ENCODE results near the gene ARL2.
A peak's percentile ranks its signal among the peaks of the same experiment; 100 is the strongest.

The ARL2 gene

DNA sequence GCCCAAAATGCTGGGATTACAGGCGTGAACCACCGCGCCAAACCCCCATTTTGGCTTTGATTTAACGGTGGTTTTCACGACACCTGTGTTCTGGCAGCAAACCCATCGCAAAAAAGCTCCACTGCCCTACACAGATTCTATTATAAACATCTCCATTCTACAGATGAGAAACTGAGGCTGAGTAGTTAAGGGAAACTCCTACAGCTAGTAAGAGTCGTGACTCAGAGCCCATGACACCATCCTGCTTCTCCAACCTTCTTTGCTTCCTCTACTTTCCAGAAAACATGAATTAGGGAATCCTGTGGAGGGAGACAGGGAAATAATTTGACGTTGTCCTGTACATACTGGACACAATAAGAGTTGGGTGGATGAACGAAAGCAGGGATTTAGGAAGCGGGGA is 12.8 kb downstream of the ARL2 start:
- Histone ChIP-seq H3K4me3 (ENCODE audit: low read length) (peak overlapping the region; percentile 77), H3K79me2 (ENCODE audit: control insufficient read depth, low read length) (peaks cover 6% of the 10 kb centered on the region; the same call in 1 of the 2 replicates), H3K4me1 (ENCODE audit: control insufficient read depth, low read length) (peaks cover 17% of the 10 kb centered on the region), H3K4me2 (ENCODE audit: low read length) (peak overlapping the region; percentile 72), H3K9me2 (replicated peaks; ENCODE audit: control insufficient read depth, low read length) (no peaks in the 10 kb centered on the region), H3K9me3 (ENCODE audit: control insufficient read depth, insufficient read depth, low read length) (no peaks in the 10 kb centered on the region), H3K27me3 (ENCODE audit: control insufficient read depth, low read length) (no peaks in the 10 kb centered on the region), H3K27ac (ENCODE audit: low read depth, low read length) (no peak overlapping the region), H4K20me1 (ENCODE audit: control insufficient read depth, insufficient read depth, low read depth, low read length) (no peaks in the 10 kb centered on the region), H3K36me3 (ENCODE audit: control insufficient read depth, low read length) (peaks cover 4% of the 10 kb centered on the region; the same call in 1 of the 2 replicates), H3F3A (ENCODE audit: control insufficient read depth, insufficient read depth) (no peaks in the 10 kb centered on the region; the same call in 1 of the 2 replicates)
- TF ChIP-seq, protein P1, sequence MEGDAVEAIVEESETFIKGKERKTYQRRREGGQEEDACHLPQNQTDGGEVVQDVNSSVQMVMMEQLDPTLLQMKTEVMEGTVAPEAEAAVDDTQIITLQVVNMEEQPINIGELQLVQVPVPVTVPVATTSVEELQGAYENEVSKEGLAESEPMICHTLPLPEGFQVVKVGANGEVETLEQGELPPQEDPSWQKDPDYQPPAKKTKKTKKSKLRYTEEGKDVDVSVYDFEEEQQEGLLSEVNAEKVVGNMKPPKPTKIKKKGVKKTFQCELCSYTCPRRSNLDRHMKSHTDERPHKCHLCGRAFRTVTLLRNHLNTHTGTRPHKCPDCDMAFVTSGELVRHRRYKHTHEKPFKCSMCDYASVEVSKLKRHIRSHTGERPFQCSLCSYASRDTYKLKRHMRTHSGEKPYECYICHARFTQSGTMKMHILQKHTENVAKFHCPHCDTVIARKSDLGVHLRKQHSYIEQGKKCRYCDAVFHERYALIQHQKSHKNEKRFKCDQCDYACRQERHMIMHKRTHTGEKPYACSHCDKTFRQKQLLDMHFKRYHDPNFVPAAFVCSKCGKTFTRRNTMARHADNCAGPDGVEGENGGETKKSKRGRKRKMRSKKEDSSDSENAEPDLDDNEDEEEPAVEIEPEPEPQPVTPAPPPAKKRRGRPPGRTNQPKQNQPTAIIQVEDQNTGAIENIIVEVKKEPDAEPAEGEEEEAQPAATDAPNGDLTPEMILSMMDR (IDR thresholded peaks at IDR 0.05; ENCODE audit: low read depth, low read length, poor library complexity, severe bottlenecking) = no peak
- TF ChIP-seq EZH2phosphoT487 (IDR thresholded peaks at IDR 0.05; ENCODE audit: borderline replicate concordance, low read length) = no peak

DNA sequence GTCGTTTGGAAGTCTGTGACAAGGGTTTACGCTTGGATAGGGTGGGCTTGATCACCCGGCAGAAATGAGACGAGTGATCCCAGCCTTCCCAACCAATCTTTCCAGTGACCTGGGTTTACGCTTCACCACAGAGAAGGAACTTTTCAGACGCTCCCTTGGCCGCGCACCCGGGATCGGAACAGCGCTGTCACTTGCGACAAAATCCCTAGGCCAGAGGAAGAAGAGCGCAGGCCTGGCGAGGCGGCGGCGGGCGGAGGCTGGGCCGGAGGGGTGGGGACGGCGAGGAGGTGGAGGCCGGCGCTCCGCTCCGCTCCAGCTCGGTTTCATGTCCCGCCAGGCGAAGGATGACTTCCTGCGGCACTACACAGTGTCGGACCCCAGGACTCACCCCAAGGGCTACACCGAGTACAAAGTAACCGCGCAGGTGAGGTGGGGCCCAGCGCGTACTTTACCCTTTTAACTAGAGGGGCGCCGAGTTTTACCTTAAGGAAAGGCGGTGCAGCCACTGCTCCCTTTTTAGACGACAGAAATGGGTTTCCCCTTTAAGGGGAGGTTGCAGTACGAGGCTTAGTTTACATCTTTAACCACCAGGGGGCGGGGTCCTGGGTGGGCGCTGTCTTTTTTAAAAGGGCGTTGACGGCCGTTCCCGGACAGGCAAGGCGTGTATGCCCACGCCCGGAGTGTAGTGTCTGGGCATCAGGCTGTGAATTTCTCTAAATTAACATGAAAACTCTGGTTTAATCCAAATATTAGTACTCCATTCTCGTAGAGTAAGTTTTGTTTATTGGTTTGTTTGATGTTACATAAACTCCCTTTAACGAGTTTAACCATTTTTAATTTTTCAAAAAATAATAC is 13.5 kb downstream of the ARL2 start, which contains the start of gene SNX15:
Gene SNX15, plus strand, starts transcription at position 227 of the 855 bp plus-strand sequence. Its CDS starts 99 bp downstream, at position 326.
- peaks cover 6% of the 10 kb centered on the region; the same call in 1 of the 2 replicates for H3K79me2 ChIP-seq (ENCODE audit: control insufficient read depth, low read length)
- no peaks in the 10 kb centered on the region for H3K27me3 ChIP-seq (ENCODE audit: control insufficient read depth, low read length)
- peak within 1 kb of the TSS; percentile 72 for H3K4me2 ChIP-seq (ENCODE audit: low read length)
- peaks cover 17% of the 10 kb centered on the region for H3K4me1 ChIP-seq (ENCODE audit: control insufficient read depth, low read length)
- no peaks in the 10 kb centered on the region for H4K20me1 ChIP-seq (ENCODE audit: control insufficient read depth, insufficient read depth, low read depth, low read length)
- H3K4me3 ChIP-seq (ENCODE audit: low read length) = peak within 1 kb of the TSS; percentile 77
- H3K9me3 ChIP-seq (ENCODE audit: control insufficient read depth, insufficient read depth, low read length) = no peaks in the 10 kb centered on the region
- H3K27ac ChIP-seq (ENCODE audit: low read depth, low read length) = peak within 1 kb of the TSS; percentile 72
- peaks cover 5% of the 10 kb centered on the region; the same call in 1 of the 2 replicates for H3K36me3 ChIP-seq (ENCODE audit: control insufficient read depth, low read length)
- no peaks in the 10 kb centered on the region for H3K9me2 ChIP-seq (replicated peaks; ENCODE audit: control insufficient read depth, low read length)
- TF ChIP-seq EZH2phosphoT487 (IDR thresholded peaks at IDR 0.05; ENCODE audit: borderline replicate concordance, low read length) = no peak
- TF ChIP-seq, protein P1 (IDR thresholded peaks at IDR 0.05; ENCODE audit: low read depth, low read length, poor library complexity, severe bottlenecking) = no peak
- H3F3A ChIP-seq (ENCODE audit: control insufficient read depth, insufficient read depth) = no peaks in the 10 kb centered on the region; the same call in 1 of the 2 replicates

DNA sequence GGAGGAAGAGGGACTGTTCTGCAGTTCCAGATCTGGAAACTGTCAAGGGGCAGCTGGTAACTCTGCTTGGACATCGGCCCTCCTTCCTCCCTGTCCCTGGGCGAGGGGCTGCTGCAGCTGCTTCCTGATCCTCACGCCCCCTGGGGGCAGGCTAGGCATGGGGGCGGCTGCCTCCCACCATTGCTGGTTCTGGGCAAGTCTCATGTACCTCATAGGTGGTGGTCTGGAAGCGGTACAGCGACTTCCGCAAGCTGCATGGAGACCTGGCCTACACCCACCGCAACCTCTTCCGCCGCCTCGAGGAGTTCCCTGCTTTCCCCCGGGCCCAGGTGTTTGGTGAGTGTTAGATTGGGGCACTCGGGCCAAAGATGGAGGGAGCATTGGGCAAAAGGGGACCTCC is 18.3 kb downstream of the ARL2 start:
- H3K4me3 ChIP-seq (ENCODE audit: low read length) = no peak overlapping the region
- H3K4me2 ChIP-seq (ENCODE audit: low read length) = no peak overlapping the region
- no peak overlapping the region for H3K27ac ChIP-seq (ENCODE audit: low read depth, low read length)
- no peaks in the 10 kb centered on the region; the same call in 1 of the 2 replicates for H3F3A ChIP-seq (ENCODE audit: control insufficient read depth, insufficient read depth)
- H3K9me2 ChIP-seq (replicated peaks; ENCODE audit: control insufficient read depth, low read length) = no peaks in the 10 kb centered on the region
- H3K4me1 ChIP-seq (ENCODE audit: control insufficient read depth, low read length) = peaks cover 11% of the 10 kb centered on the region
- TF ChIP-seq, protein P1 (IDR thresholded peaks at IDR 0.05; ENCODE audit: low read depth, low read length, poor library complexity, severe bottlenecking) = no peak
- TF ChIP-seq EZH2phosphoT487 (IDR thresholded peaks at IDR 0.05; ENCODE audit: borderline replicate concordance, low read length) = no peak
- H3K9me3 ChIP-seq (ENCODE audit: control insufficient read depth, insufficient read depth, low read length) = no peaks in the 10 kb centered on the region
- no peaks in the 10 kb centered on the region for H3K27me3 ChIP-seq (ENCODE audit: control insufficient read depth, low read length)
- H4K20me1 ChIP-seq (ENCODE audit: control insufficient read depth, insufficient read depth, low read depth, low read length) = no peaks in the 10 kb centered on the region
- H3K79me2 ChIP-seq (ENCODE audit: control insufficient read depth, low read length) = peaks cover 6% of the 10 kb centered on the region; the same call in 1 of the 2 replicates
- peaks cover 8% of the 10 kb centered on the region; the same call in 1 of the 2 replicates for H3K36me3 ChIP-seq (ENCODE audit: control insufficient read depth, low read length)
